Esophagus squamous epithelium (tissue), 4 donors: ENCODE data around the gene LRRC71.

ENCODE experiments used
- CTCF ChIP-seq, 6 experiments: fragments of 450-650 bp in 4 of 6; fragments of 200-600 bp in 2 of 6; sonication (generic) in 2 of 6; IDR thresholded peaks; one replicate each; pipeline ENCODE4 v1.5.1; 2016 to 2019; ENCODE audit warnings: antibody characterized with exemption in 6 of 6, mild to moderate bottlenecking in 4 of 6, moderate library complexity in 4 of 6
- POLR2A ChIP-seq, 4 donors: fragments of 450-650 bp; IDR thresholded peaks; one replicate each; pipeline ENCODE4 v1.6.1; 2017; ENCODE audit warnings: antibody characterized with exemption in 4 of 4, mild to moderate bottlenecking in 4 of 4, moderate library complexity in 3 of 4

- no peak for TF ChIP-seq CTCF (IDR thresholded peaks at IDR 0.05)
- no peak for TF ChIP-seq POLR2A (IDR thresholded peaks at IDR 0.05)
Observed at GRCh38 chr1:156936191-156936590, 15.8 kb downstream of the LRRC71 start.
